ENCODE data around the gene PLK2. TPM values are rescaled to one million over a fixed set of nuclear protein-coding genes. Genes with fewer than 3 reads are reported as not detected.

PLK2 gene
- polyA plus RNA-seq (2013, experiment 1 of 2) = 72.1 TPM
- 73.6 TPM for polyA plus RNA-seq (2013, experiment 2 of 2)

DNA sequence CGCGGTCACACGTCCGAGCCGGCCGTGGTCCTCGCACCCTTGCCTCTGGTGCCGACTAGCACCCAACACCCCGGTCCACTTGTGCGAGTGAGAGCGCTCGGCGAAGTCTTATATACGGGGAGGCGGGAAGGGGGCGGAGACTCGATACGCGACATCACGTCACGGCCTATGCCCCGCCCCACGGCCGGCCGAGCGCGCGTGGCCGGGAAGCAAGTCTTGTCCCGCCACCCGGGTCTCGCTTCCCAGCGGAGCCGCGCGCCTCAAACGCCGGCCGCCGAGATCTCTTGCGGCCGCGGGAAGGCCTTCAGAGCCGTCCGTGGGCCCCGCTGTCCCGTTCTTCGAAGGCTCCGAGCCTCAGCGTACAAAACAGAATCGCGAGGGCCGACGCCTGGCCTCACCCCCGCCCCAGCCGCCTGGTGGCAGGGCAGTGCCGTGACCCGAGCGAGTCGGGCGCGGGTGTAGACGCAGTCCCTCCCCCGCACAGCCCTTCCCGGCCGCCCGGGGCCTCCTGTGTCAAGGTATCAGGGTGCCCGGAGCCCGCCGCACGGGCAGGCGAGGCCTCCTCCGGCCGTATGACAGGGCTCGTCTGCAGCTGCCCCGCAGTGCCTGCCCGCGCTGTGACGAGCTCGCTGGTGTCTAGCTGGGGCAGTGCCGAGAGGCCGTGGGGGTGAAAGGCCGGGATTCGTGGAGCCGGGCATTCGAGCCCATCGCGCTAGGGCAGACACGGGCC, at the start of gene PLK2:
PLK2 (minus strand) TSS at position 85 of the 730 bp plus-strand sequence. CDS start 127 bp downstream, outside the sequence.
- Histone ChIP-seq H3K4ac (ENCODE audit: low read depth, low read length) (no peak within 1 kb of the TSS), H2BK15ac (replicated peaks; ENCODE audit: low read depth) (no peak within 1 kb of the TSS), H2BK5ac (ENCODE audit: low read length) (no peak within 1 kb of the TSS), H3K36me3 (ENCODE audit: control insufficient read depth, insufficient read depth, low read length) (peaks cover under 1% of the 10 kb centered on the region), H4K5ac (ENCODE audit: low read length) (no peak within 1 kb of the TSS), H4K8ac (ENCODE audit: low read depth, low read length) (no peak within 1 kb of the TSS), H3K4me1 (ENCODE audit: control insufficient read depth, low read depth, low read length) (no peaks in the 10 kb centered on the region), H3K79me1 (ENCODE audit: low read length) (peaks cover 1% of the 10 kb centered on the region), H3K4me3 (ENCODE audit: low read length) (peak within 1 kb of the TSS; percentile 77), H3K9ac (ENCODE audit: low read length) (peak within 1 kb of the TSS; percentile 80), H3K18ac (ENCODE audit: low read length) (peak within 1 kb of the TSS; percentile 33), H3K4me2 (ENCODE audit: low read length) (peak within 1 kb of the TSS; percentile 83), H3K56ac (ENCODE audit: low read length) (peak within 1 kb of the TSS; percentile 91), H3K23ac (ENCODE audit: low read length) (peak within 1 kb of the TSS; percentile 84), H3K27ac (ENCODE audit: low read depth, low read length) (peak within 1 kb of the TSS; percentile 32), H2BK120ac (ENCODE audit: low read depth, low read length) (no peak within 1 kb of the TSS), H3K79me2 (ENCODE audit: control insufficient read depth, insufficient read depth, low read length) (peaks cover 12% of the 10 kb centered on the region), H3K27me3 (ENCODE audit: insufficient read depth, low read length, poor library complexity) (no peaks in the 10 kb centered on the region), H2AK5ac (ENCODE audit: low read length) (no peak within 1 kb of the TSS)
- DNase-seq = peak; percentile 89
- WGBS (ENCODE audit: extremely low coverage, insufficient coverage, low lambda C conversion rate) = no CpG with 5 or more reads among the region's 89 CpGs

DNA sequence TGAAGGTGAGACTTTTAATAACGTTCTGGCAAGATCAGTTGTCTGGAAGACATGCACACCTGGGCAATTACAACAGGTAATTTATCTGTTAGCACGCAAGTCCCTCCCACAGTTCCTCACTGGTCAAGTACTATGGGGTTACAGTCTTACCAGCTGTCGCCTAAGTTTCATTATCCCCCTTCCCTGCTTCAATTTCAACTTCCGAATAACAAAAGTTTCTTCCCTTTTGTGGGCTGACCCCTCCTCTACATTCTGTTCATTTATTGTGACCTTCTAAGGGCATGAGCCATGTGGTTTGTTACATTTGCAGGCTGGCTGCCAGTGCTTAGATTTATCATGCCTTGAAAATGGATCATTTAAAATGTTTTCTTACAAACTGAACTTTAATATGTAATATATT, 47.8 kb upstream of the PLK2 start:
- Histone ChIP-seq H3K4me2 (ENCODE audit: low read length) (no peak overlapping the region), H2AK5ac (ENCODE audit: low read length) (no peak overlapping the region), H3K18ac (ENCODE audit: low read length) (no peak overlapping the region), H3K79me2 (ENCODE audit: control insufficient read depth, insufficient read depth, low read length) (no peaks in the 10 kb centered on the region), H2BK120ac (ENCODE audit: low read depth, low read length) (no peak overlapping the region), H3K4ac (ENCODE audit: low read depth, low read length) (no peak overlapping the region), H2BK15ac (replicated peaks; ENCODE audit: low read depth) (no peak overlapping the region), H4K5ac (ENCODE audit: low read length) (no peak overlapping the region), H3K56ac (ENCODE audit: low read length) (no peak overlapping the region), H3K9ac (ENCODE audit: low read length) (no peak overlapping the region), H3K23ac (ENCODE audit: low read length) (no peak overlapping the region), H3K4me3 (ENCODE audit: low read length) (no peak overlapping the region), H3K27me3 (ENCODE audit: insufficient read depth, low read length, poor library complexity) (no peaks in the 10 kb centered on the region), H4K8ac (ENCODE audit: low read depth, low read length) (no peak overlapping the region), H3K79me1 (ENCODE audit: low read length) (no peaks in the 10 kb centered on the region), H3K27ac (ENCODE audit: low read depth, low read length) (no peak overlapping the region), H2BK5ac (ENCODE audit: low read length) (no peak overlapping the region), H3K36me3 (ENCODE audit: control insufficient read depth, insufficient read depth, low read length) (no peaks in the 10 kb centered on the region), H3K4me1 (ENCODE audit: control insufficient read depth, low read depth, low read length) (no peaks in the 10 kb centered on the region)
- no CpG with 5 or more reads among the region's 4 CpGs for WGBS (ENCODE audit: extremely low coverage, insufficient coverage, low lambda C conversion rate)
- no peak for DNase-seq

DNA sequence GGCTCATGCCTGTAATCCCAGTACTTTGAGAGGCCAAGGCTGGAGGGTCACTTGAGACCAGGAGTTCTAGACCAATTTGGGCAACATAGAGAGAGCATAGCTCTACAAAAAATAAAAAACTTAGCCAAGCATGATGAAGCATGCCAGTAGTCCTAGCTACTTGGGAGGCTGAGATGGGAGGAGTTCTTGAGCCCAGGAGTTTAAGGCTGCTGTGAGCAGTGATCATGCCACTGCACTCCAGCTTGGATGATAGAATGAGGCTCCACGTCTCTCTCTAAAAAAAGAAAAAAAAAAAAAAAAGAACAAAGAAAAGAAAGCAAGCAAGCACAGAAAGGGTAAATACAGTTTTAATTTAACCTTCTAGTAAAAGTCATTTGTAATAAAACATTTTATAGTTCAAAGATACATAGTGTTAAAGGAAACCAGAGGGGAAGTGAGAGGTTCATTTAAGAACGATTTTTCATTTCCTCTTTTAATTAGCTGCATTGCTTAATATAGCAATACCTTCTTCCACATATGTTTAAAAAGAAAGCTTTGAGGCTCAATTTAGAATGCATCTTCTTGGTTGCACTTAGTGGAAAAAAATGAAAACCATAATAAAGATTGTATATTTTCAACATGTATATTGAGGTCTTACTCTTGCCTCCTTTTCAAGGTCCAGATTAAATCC, 46.2 kb upstream of the PLK2 start:
- Histone ChIP-seq H3K18ac (ENCODE audit: low read length) (no peak overlapping the region), H2AK5ac (ENCODE audit: low read length) (no peak overlapping the region), H3K4me3 (ENCODE audit: low read length) (no peak overlapping the region), H3K56ac (ENCODE audit: low read length) (no peak overlapping the region), H3K4me1 (ENCODE audit: control insufficient read depth, low read depth, low read length) (no peaks in the 10 kb centered on the region), H3K9ac (ENCODE audit: low read length) (no peak overlapping the region), H3K4me2 (ENCODE audit: low read length) (no peak overlapping the region), H3K79me1 (ENCODE audit: low read length) (no peaks in the 10 kb centered on the region), H3K36me3 (ENCODE audit: control insufficient read depth, insufficient read depth, low read length) (no peaks in the 10 kb centered on the region), H3K23ac (ENCODE audit: low read length) (no peak overlapping the region), H2BK15ac (replicated peaks; ENCODE audit: low read depth) (no peak overlapping the region), H3K79me2 (ENCODE audit: control insufficient read depth, insufficient read depth, low read length) (no peaks in the 10 kb centered on the region), H3K27ac (ENCODE audit: low read depth, low read length) (no peak overlapping the region), H2BK120ac (ENCODE audit: low read depth, low read length) (no peak overlapping the region), H3K4ac (ENCODE audit: low read depth, low read length) (no peak overlapping the region), H2BK5ac (ENCODE audit: low read length) (no peak overlapping the region), H4K5ac (ENCODE audit: low read length) (no peak overlapping the region), H4K8ac (ENCODE audit: low read depth, low read length) (no peak overlapping the region), H3K27me3 (ENCODE audit: insufficient read depth, low read length, poor library complexity) (no peaks in the 10 kb centered on the region)
- no CpG with 5 or more reads among the region's 2 CpGs for WGBS (ENCODE audit: extremely low coverage, insufficient coverage, low lambda C conversion rate)
- DNase-seq = no peak

DNA sequence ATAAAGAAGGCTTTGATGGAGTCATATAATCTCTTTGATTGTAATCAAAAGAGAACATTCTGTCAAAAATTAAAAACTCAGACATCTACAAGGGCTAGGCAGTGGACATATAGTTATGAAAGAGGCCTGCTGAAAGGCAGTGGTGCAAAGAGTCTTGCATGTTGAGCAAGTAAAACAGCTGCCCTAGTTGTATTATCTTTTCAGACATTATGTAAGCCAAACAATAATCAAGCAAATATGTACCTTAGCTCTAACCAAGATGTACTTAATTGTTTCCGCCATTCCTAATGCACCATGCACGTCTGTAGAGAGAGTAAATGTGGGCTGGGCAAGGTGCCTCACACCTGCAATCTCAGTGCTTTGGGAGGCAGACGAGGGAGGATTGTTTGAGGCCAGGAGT, 45.6 kb upstream of the PLK2 start:
- no peak for DNase-seq
- H3K36me3 ChIP-seq (ENCODE audit: control insufficient read depth, insufficient read depth, low read length) = no peaks in the 10 kb centered on the region
- H2BK15ac ChIP-seq (replicated peaks; ENCODE audit: low read depth) = no peak overlapping the region
- no peak overlapping the region for H3K4me3 ChIP-seq (ENCODE audit: low read length)
- no peak overlapping the region for H3K4ac ChIP-seq (ENCODE audit: low read depth, low read length)
- no peak overlapping the region for H3K27ac ChIP-seq (ENCODE audit: low read depth, low read length)
- no peak overlapping the region for H3K9ac ChIP-seq (ENCODE audit: low read length)
- no peak overlapping the region for H4K5ac ChIP-seq (ENCODE audit: low read length)
- H3K4me1 ChIP-seq (ENCODE audit: control insufficient read depth, low read depth, low read length) = no peaks in the 10 kb centered on the region
- H3K27me3 ChIP-seq (ENCODE audit: insufficient read depth, low read length, poor library complexity) = no peaks in the 10 kb centered on the region
- no peaks in the 10 kb centered on the region for H3K79me1 ChIP-seq (ENCODE audit: low read length)
- H3K23ac ChIP-seq (ENCODE audit: low read length) = no peak overlapping the region
- H3K18ac ChIP-seq (ENCODE audit: low read length) = no peak overlapping the region
- no peak overlapping the region for H3K56ac ChIP-seq (ENCODE audit: low read length)
- H2BK5ac ChIP-seq (ENCODE audit: low read length) = no peak overlapping the region
- H3K4me2 ChIP-seq (ENCODE audit: low read length) = no peak overlapping the region
- H3K79me2 ChIP-seq (ENCODE audit: control insufficient read depth, insufficient read depth, low read length) = no peaks in the 10 kb centered on the region
- no peak overlapping the region for H2AK5ac ChIP-seq (ENCODE audit: low read length)
- H2BK120ac ChIP-seq (ENCODE audit: low read depth, low read length) = no peak overlapping the region
- H4K8ac ChIP-seq (ENCODE audit: low read depth, low read length) = no peak overlapping the region
- no CpG with 5 or more reads among the region's 3 CpGs for WGBS (ENCODE audit: extremely low coverage, insufficient coverage, low lambda C conversion rate)

DNA sequence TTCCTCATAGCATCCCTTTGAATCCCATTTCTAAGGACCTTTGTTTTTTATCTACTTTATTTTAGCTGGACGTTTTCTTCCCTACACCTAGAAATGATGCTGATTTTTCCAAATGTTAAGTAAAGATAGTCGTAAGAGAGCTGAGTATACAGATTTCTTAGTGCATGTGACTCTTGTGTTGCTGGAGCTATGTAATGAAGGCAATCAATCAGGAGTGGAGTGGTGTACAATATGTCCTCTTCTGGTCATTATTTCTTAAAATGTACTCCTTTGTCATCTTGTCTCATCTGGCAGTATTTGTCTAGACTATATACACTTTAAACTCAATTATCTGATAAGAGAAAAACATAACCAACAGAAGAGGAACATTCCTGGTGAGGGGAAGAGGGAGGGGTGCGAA, 44.9 kb upstream of the PLK2 start:
- no peak overlapping the region for H2BK120ac ChIP-seq (ENCODE audit: low read depth, low read length)
- H3K79me2 ChIP-seq (ENCODE audit: control insufficient read depth, insufficient read depth, low read length) = no peaks in the 10 kb centered on the region
- WGBS (ENCODE audit: extremely low coverage, insufficient coverage, low lambda C conversion rate) = no CpG with 5 or more reads among the region's 3 CpGs
- H3K9ac ChIP-seq (ENCODE audit: low read length) = no peak overlapping the region
- H3K4me1 ChIP-seq (ENCODE audit: control insufficient read depth, low read depth, low read length) = no peaks in the 10 kb centered on the region
- no peak overlapping the region for H3K56ac ChIP-seq (ENCODE audit: low read length)
- H2BK15ac ChIP-seq (replicated peaks; ENCODE audit: low read depth) = no peak overlapping the region
- H3K27me3 ChIP-seq (ENCODE audit: insufficient read depth, low read length, poor library complexity) = no peaks in the 10 kb centered on the region
- H2AK5ac ChIP-seq (ENCODE audit: low read length) = no peak overlapping the region
- H3K36me3 ChIP-seq (ENCODE audit: control insufficient read depth, insufficient read depth, low read length) = no peaks in the 10 kb centered on the region
- H3K4me2 ChIP-seq (ENCODE audit: low read length) = no peak overlapping the region
- H3K79me1 ChIP-seq (ENCODE audit: low read length) = no peaks in the 10 kb centered on the region
- H4K5ac ChIP-seq (ENCODE audit: low read length) = no peak overlapping the region
- DNase-seq = no peak
- H3K4me3 ChIP-seq (ENCODE audit: low read length) = no peak overlapping the region
- no peak overlapping the region for H3K27ac ChIP-seq (ENCODE audit: low read depth, low read length)
- no peak overlapping the region for H3K18ac ChIP-seq (ENCODE audit: low read length)
- H4K8ac ChIP-seq (ENCODE audit: low read depth, low read length) = no peak overlapping the region
- no peak overlapping the region for H3K23ac ChIP-seq (ENCODE audit: low read length)
- no peak overlapping the region for H2BK5ac ChIP-seq (ENCODE audit: low read length)
- no peak overlapping the region for H3K4ac ChIP-seq (ENCODE audit: low read depth, low read length)
